ENCODE data around the gene VPS33A. TPM values are rescaled to one million over a fixed set of nuclear protein-coding genes. Genes with fewer than 3 reads are reported as not detected.
A peak's percentile ranks its signal among the peaks of the same experiment; 100 is the strongest.

Gene VPS33A
- total and polyA plus RNA-seq, 10 of the 15 experiments (the other 5 are each of a cell fraction or from before 2014, with no cell fraction given), result 7.7 to 33.6 (median 21.6) TPM

DNA sequence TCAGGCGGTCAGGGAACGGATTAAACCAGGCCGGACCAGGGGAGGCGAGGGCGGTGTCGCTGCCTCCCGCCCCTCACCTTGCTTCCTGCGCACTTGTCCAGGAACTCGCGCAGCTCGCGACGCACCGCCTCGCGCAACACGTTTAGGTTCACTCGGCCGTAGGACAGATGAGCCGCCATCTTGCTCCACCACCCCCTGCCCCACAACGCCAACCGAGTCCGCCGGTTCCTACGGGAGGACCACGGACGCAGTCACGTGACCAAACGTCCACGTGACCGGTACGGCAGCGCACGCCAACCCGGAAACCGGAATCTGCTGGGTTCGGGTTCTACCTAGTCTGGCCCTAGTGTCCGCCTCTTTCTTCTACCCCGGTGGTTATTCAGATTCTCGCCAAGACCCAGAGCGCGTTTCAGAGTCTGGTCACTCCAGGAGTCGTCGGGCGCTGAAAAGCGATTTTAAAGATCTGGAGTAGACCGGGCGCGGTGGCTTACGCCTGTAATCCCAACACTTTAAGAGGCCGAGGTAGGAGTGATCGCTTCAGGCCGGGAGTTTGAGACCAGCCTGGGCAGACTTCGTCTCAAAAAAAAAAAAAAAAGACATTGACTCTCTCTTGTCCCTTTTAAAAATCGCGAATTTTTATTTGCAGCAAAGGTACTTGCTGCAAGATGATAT is at the start of gene VPS33A (continued):
- TF ChIP-seq, protein P1, sequence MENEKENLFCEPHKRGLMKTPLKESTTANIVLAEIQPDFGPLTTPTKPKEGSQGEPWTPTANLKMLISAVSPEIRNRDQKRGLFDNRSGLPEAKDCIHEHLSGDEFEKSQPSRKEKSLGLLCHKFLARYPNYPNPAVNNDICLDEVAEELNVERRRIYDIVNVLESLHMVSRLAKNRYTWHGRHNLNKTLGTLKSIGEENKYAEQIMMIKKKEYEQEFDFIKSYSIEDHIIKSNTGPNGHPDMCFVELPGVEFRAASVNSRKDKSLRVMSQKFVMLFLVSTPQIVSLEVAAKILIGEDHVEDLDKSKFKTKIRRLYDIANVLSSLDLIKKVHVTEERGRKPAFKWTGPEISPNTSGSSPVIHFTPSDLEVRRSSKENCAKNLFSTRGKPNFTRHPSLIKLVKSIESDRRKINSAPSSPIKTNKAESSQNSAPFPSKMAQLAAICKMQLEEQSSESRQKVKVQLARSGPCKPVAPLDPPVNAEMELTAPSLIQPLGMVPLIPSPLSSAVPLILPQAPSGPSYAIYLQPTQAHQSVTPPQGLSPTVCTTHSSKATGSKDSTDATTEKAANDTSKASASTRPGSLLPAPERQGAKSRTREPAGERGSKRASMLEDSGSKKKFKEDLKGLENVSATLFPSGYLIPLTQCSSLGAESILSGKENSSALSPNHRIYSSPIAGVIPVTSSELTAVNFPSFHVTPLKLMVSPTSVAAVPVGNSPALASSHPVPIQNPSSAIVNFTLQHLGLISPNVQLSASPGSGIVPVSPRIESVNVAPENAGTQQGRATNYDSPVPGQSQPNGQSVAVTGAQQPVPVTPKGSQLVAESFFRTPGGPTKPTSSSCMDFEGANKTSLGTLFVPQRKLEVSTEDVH (IDR thresholded peaks at IDR 0.05; ENCODE audit: low read depth, partially characterized antibody), result peak; percentile 79
- TF ChIP-seq MYC (IDR thresholded peaks at IDR 0.05; ENCODE audit: insufficient read depth, insufficient read length, insufficient replicate concordance, low read length, severe bottlenecking) (peak; percentile 31), CBX3 (IDR thresholded peaks at IDR 0.05; ENCODE audit: borderline replicate concordance, low read depth) (no peak), TCF12 (IDR thresholded peaks at IDR 0.05; ENCODE audit: low read depth, low read length) (peak; percentile 76), RFX5 (IDR thresholded peaks at IDR 0.05; ENCODE audit: low read depth, low read length) (no peak), MEF2A (IDR thresholded peaks at IDR 0.05; ENCODE audit: insufficient read depth, low read depth, low read length) (peak; percentile 72), GATAD2B (conservative IDR thresholded peaks at IDR 0.05; ENCODE audit: low read depth) (peak; percentile 80), SIN3A (IDR thresholded peaks at IDR 0.05; ENCODE audit: low read depth, low read length) (peak; percentile 99), ZZZ3 (IDR thresholded peaks at IDR 0.05; ENCODE audit: control insufficient read depth, insufficient read length, low read depth) (no peak), NFIC (IDR thresholded peaks at IDR 0.05; ENCODE audit: low read depth, low read length) (peak; percentile 95)
- TF ChIP-seq, protein P2, sequence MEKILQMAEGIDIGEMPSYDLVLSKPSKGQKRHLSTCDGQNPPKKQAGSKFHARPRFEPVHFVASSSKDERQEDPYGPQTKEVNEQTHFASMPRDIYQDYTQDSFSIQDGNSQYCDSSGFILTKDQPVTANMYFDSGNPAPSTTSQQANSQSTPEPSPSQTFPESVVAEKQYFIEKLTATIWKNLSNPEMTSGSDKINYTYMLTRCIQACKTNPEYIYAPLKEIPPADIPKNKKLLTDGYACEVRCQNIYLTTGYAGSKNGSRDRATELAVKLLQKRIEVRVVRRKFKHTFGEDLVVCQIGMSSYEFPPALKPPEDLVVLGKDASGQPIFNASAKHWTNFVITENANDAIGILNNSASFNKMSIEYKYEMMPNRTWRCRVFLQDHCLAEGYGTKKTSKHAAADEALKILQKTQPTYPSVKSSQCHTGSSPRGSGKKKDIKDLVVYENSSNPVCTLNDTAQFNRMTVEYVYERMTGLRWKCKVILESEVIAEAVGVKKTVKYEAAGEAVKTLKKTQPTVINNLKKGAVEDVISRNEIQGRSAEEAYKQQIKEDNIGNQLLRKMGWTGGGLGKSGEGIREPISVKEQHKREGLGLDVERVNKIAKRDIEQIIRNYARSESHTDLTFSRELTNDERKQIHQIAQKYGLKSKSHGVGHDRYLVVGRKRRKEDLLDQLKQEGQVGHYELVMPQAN (conservative IDR thresholded peaks at IDR 0.05), result peak; percentile 98
- TF ChIP-seq, protein P3, sequence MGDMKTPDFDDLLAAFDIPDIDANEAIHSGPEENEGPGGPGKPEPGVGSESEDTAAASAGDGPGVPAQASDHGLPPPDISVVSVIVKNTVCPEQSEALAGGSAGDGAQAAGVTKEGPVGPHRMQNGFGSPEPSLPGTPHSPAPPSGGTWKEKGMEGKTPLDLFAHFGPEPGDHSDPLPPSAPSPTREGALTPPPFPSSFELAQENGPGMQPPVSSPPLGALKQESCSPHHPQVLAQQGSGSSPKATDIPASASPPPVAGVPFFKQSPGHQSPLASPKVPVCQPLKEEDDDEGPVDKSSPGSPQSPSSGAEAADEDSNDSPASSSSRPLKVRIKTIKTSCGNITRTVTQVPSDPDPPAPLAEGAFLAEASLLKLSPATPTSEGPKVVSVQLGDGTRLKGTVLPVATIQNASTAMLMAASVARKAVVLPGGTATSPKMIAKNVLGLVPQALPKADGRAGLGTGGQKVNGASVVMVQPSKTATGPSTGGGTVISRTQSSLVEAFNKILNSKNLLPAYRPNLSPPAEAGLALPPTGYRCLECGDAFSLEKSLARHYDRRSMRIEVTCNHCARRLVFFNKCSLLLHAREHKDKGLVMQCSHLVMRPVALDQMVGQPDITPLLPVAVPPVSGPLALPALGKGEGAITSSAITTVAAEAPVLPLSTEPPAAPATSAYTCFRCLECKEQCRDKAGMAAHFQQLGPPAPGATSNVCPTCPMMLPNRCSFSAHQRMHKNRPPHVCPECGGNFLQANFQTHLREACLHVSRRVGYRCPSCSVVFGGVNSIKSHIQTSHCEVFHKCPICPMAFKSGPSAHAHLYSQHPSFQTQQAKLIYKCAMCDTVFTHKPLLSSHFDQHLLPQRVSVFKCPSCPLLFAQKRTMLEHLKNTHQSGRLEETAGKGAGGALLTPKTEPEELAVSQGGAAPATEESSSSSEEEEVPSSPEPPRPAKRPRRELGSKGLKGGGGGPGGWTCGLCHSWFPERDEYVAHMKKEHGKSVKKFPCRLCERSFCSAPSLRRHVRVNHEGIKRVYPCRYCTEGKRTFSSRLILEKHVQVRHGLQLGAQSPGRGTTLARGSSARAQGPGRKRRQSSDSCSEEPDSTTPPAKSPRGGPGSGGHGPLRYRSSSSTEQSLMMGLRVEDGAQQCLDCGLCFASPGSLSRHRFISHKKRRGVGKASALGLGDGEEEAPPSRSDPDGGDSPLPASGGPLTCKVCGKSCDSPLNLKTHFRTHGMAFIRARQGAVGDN (IDR thresholded peaks at IDR 0.05), result peak; percentile 53; the same call in 1 of the 2 replicates
- TF ChIP-seq, protein P4, sequence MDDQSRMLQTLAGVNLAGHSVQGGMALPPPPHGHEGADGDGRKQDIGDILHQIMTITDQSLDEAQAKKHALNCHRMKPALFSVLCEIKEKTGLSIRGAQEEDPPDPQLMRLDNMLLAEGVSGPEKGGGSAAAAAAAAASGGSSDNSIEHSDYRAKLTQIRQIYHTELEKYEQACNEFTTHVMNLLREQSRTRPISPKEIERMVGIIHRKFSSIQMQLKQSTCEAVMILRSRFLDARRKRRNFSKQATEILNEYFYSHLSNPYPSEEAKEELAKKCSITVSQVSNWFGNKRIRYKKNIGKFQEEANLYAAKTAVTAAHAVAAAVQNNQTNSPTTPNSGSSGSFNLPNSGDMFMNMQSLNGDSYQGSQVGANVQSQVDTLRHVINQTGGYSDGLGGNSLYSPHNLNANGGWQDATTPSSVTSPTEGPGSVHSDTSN (IDR thresholded peaks at IDR 0.05; ENCODE audit: insufficient replicate concordance, low read depth, low read length), result peak; percentile 43
- TF ChIP-seq, protein P5, sequence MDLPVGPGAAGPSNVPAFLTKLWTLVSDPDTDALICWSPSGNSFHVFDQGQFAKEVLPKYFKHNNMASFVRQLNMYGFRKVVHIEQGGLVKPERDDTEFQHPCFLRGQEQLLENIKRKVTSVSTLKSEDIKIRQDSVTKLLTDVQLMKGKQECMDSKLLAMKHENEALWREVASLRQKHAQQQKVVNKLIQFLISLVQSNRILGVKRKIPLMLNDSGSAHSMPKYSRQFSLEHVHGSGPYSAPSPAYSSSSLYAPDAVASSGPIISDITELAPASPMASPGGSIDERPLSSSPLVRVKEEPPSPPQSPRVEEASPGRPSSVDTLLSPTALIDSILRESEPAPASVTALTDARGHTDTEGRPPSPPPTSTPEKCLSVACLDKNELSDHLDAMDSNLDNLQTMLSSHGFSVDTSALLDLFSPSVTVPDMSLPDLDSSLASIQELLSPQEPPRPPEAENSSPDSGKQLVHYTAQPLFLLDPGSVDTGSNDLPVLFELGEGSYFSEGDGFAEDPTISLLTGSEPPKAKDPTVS (IDR thresholded peaks at IDR 0.05; ENCODE audit: low read depth, low read length), result no peak
- TF ChIP-seq, protein P6, sequence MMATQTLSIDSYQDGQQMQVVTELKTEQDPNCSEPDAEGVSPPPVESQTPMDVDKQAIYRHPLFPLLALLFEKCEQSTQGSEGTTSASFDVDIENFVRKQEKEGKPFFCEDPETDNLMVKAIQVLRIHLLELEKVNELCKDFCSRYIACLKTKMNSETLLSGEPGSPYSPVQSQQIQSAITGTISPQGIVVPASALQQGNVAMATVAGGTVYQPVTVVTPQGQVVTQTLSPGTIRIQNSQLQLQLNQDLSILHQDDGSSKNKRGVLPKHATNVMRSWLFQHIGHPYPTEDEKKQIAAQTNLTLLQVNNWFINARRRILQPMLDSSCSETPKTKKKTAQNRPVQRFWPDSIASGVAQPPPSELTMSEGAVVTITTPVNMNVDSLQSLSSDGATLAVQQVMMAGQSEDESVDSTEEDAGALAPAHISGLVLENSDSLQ (IDR thresholded peaks at IDR 0.05), result peak; percentile 8; the same call in 1 of the 2 replicates
